ENCODE results near the gene DOCK7.

Gene DOCK7

GRCh38 chr1:62590255-62590969, 97.8 kb downstream of the DOCK7 start:
- Histone ChIP-seq H3K27me3 (no peaks in the 10 kb centered on the region), H3K9me3 (no peaks in the 10 kb centered on the region), H3K27ac (no peak overlapping the region), H3K4me3 (ENCODE audit: low read depth in 1 of 2, low read length in 1 of 2) (no peak overlapping the region), H3K36me3 (no peaks in the 10 kb centered on the region), H3K4me1 (ENCODE audit: control insufficient read depth in 1 of 2, insufficient read depth in 1 of 2, low read depth in 1 of 2, low read length in 1 of 2) (no peaks in the 10 kb centered on the region)
- TF ChIP-seq, protein P1, sequence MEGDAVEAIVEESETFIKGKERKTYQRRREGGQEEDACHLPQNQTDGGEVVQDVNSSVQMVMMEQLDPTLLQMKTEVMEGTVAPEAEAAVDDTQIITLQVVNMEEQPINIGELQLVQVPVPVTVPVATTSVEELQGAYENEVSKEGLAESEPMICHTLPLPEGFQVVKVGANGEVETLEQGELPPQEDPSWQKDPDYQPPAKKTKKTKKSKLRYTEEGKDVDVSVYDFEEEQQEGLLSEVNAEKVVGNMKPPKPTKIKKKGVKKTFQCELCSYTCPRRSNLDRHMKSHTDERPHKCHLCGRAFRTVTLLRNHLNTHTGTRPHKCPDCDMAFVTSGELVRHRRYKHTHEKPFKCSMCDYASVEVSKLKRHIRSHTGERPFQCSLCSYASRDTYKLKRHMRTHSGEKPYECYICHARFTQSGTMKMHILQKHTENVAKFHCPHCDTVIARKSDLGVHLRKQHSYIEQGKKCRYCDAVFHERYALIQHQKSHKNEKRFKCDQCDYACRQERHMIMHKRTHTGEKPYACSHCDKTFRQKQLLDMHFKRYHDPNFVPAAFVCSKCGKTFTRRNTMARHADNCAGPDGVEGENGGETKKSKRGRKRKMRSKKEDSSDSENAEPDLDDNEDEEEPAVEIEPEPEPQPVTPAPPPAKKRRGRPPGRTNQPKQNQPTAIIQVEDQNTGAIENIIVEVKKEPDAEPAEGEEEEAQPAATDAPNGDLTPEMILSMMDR (IDR thresholded peaks at IDR 0.05) = no peak

GRCh38 chr1:62589321-62589720, 98.9 kb downstream of the DOCK7 start:
- H3K36me3 ChIP-seq = no peaks in the 10 kb centered on the region
- no peak overlapping the region for H3K4me3 ChIP-seq (ENCODE audit: low read depth in 1 of 2, low read length in 1 of 2)
- TF ChIP-seq, protein P1 (IDR thresholded peaks at IDR 0.05) = no peak
- no peaks in the 10 kb centered on the region for H3K4me1 ChIP-seq (ENCODE audit: control insufficient read depth in 1 of 2, insufficient read depth in 1 of 2, low read depth in 1 of 2, low read length in 1 of 2)
- no peak overlapping the region for H3K27ac ChIP-seq
- no peaks in the 10 kb centered on the region for H3K9me3 ChIP-seq
- no peaks in the 10 kb centered on the region for H3K27me3 ChIP-seq

DNA sequence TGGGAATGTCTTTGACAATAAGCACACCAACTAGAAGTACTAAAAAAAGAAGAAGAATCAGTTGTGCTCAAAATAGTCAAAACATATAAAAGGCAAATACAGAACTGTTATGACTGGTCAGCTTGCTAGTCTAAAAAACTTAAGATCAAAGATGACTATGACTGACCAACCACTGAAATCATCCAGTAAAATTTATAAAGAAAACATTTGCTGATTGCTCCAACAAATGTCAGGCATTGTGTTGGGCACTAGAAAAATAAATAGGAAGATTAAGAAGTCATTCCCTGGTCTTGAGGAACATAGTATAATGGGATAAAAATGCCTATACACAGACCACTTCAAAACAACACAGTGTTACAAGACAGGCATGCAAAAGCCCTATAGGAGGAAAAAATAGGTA, 100.2 kb downstream of the DOCK7 start:
- Histone ChIP-seq H3K9me3 (no peaks in the 10 kb centered on the region), H3K27me3 (no peaks in the 10 kb centered on the region), H3K4me1 (ENCODE audit: control insufficient read depth in 1 of 2, insufficient read depth in 1 of 2, low read depth in 1 of 2, low read length in 1 of 2) (no peaks in the 10 kb centered on the region), H3K27ac (no peak overlapping the region), H3K4me3 (ENCODE audit: low read depth in 1 of 2, low read length in 1 of 2) (no peak overlapping the region), H3K36me3 (no peaks in the 10 kb centered on the region)
- TF ChIP-seq, protein P1 (IDR thresholded peaks at IDR 0.05) = no peak

DNA sequence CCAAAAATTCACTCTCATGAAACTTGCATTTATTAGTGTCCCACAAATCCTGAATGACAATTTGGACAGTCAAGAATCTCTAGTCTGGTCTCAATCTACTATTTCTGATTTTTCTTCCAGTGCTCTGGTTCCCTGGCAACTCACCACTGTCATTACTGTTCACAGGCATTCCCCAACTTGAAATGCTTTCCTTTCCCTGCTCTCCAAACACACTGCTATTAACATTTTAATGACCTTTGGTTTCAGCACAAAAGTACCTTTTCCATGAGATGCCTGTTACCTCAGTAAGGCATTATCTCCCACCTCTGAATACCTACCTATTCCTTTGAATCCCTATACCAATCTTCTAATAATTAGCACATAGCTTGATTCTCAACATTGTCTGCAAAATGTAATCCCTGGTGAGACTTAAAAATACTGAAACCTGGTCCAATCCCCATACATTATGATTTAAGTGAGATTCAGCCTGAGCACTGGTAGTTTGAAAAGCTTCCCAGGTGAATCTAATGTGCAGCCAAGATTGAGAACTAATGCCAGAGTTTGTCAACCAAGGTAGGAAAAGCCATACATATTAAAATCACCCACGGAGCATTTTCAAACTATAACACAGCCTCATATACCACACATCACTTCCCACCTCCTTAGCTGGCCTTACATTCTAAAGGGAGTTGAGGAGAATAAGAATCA, 102.6 kb downstream of the DOCK7 start:
- Histone ChIP-seq H3K36me3 (no peaks in the 10 kb centered on the region), H3K4me1 (ENCODE audit: control insufficient read depth in 1 of 2, insufficient read depth in 1 of 2, low read depth in 1 of 2, low read length in 1 of 2) (no peaks in the 10 kb centered on the region), H3K9me3 (no peaks in the 10 kb centered on the region), H3K4me3 (ENCODE audit: low read depth in 1 of 2, low read length in 1 of 2) (no peak overlapping the region), H3K27ac (no peak overlapping the region), H3K27me3 (no peaks in the 10 kb centered on the region)
- TF ChIP-seq, protein P1 (IDR thresholded peaks at IDR 0.05) = no peak

- Histone ChIP-seq H3K36me3 (no peaks in the 10 kb centered on the region), H3K9me3 (no peaks in the 10 kb centered on the region), H3K27me3 (no peaks in the 10 kb centered on the region), H3K27ac (no peak overlapping the region), H3K4me1 (ENCODE audit: control insufficient read depth in 1 of 2, insufficient read depth in 1 of 2, low read depth in 1 of 2, low read length in 1 of 2) (no peaks in the 10 kb centered on the region), H3K4me3 (ENCODE audit: low read depth in 1 of 2, low read length in 1 of 2) (no peak overlapping the region)
- TF ChIP-seq, protein P1 (IDR thresholded peaks at IDR 0.05) = no peak
Measured at GRCh38 chr1:62573675-62574074, 114.5 kb downstream of the DOCK7 start.
